T-helper 2 cell treated with Interferon-gamma antibody and Interleukin-4, amounts not matched to agents 100 ng/mL and 5 ng/mL, for 36 hours (primary cell): ENCODE measurements around the gene ZNF345. TPM values are rescaled to one million over a fixed set of nuclear protein-coding genes. Genes with fewer than 3 reads are reported as not detected.

Source experiments
- intact Hi-C: fragments of 100-400 bp; cut with micrococcal nuclease; formaldehyde crosslinking; loops from one replicate; pipeline ENCODE4 v1.15.1; 2023
- total RNA-seq: library from RNA; stranded (reverse); gene quantifications from 2 replicates; pipeline ENCODE4 v1.2.3, GENCODE V29; 2022

The ZNF345 gene
- total RNA-seq, 1 donor from 2014 or later: 3.4 TPM

DNA sequence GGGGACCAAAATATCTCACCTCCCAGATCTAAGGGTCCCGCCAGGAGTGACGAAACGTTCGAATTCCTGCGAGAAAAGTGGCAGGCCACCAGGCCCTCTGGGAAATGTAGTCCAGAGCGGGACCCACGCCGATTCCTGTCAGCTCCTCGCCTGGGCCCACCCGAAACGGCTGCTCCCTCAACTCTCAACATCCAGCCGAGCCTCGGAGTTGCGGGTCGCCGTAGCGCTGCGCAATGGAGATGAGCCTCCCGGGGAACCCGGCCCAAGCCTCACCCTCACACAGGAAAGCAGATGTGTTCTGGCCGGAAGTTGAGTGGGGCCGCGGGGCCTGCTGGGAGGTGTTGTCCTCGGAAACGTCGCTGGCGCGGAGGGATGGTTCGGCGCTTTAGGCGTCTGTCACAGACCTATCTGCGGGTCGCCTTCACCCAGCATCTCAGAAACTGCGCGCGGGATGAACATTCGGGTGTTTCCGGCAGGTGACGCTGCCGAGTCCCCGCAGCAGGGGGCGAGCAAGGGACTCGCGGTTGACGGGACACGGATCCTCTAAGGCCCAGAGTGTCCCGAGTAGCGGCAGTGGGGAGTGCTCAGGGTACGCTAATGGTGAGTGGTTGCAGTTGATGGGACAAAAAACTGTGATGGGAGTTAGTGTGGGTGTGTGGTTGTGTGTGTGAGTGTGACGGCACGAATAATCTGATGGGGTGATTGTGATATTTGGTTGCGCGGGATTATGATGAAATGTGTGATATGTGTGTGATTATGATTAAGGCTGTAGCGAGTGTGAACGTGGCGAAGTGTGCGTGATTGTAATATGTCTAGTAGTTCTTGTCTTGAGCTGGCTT is 65.5 kb downstream of the ZNF345 start, which contains the start of the genes ZNF568 and ZNF829:
Gene ZNF568 (plus strand): TSS at position 341 of the 839 bp plus-strand sequence. CDS start 6,439 bp downstream, outside the sequence.
Gene ZNF829 (minus strand): TSS at position 300 of the 839 bp plus-strand sequence. CDS start 1,124 bp downstream, outside the sequence.
- intact Hi-C loops: loop anchor here (1.0 to 10.0 kb wide), 13 partner anchors 57 to 551 kb away; partner anchors contain the start of genes ZFP14, ZNF260, ZNF345 and ZNF382

DNA sequence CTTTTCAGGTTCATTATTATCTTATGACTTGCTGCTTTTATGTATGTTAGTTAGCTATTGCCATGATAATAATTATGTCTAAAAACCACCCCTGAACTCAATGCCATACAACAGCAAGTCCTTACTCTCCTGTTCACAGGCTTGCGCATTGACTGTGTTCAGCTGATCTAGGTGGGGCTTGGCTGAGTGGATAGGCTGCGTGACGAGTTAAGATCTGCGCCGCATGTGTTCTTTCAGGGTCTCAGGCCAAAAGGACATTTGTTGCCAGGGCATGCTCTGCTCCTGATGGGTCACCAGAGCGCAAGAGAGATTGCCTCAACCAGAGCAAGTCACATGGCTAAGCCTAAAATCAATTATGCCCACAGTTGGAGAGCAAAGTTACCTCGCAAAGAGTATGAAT is 66.3 kb downstream of the ZNF345 start:
- intact Hi-C loops: loop anchor here (1.0 to 10.0 kb wide), 13 partner anchors 56 to 550 kb away; partner anchors contain the start of genes ZFP14, ZNF260, ZNF345 and ZNF382

DNA sequence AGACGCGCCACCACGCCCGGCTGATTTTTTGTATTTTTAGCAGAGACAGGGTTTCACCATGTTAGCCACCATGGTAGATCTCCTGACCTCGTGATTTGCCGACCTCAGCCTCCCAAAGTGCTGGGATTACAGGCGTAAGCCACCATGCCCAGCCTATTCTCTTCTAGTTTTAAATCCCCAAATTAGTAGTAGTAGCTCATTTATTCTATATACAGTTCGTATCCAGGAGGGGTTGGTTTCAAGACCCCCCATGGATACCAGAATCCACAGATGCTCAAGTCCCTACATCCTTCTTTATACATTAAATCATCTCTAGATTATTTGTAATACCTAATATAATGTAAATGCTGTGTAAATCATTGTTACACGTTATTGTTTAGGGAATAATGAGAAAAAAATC is 67.4 kb downstream of the ZNF345 start:
- intact Hi-C loops: loop anchor here (5.0 to 10.0 kb wide), 2 partner anchors 254 to 313 kb away; partner anchors contain the start of genes ZNF382 and ZNF585A

Other genes with a start within 250 kb of the ZNF345 start
- gene ZNF382, start 245.6 kb upstream of the ZNF345 start, total RNA-seq: 10.4 and 13.4 TPM in 2 replicates
- 6.7 TPM in 2 replicates for gene ZNF461, start 184.0 kb upstream of the ZNF345 start, total RNA-seq
- 8.9 and 9.2 TPM in 2 replicates for gene ZNF567, start 163.3 kb upstream of the ZNF345 start, total RNA-seq
- gene ZNF850, start 78.1 kb upstream of the ZNF345 start, total RNA-seq: 5.6 and 5.9 TPM in 2 replicates
- gene ZNF790, start 12.5 kb upstream of the ZNF345 start, total RNA-seq: 5.3 and 6.3 TPM in 2 replicates
- 4.4 and 4.5 TPM in 2 replicates for gene ZNF829, start 65.4 kb downstream of the ZNF345 start, total RNA-seq
- gene ZNF568, start 65.5 kb downstream of the ZNF345 start, total RNA-seq: 5.7 and 6.8 TPM in 2 replicates
- gene ZNF420, start 227.6 kb downstream of the ZNF345 start, total RNA-seq: 8.3 and 8.4 TPM in 2 replicates